ENCODE data around the gene LFNG. TPM values are rescaled to one million over a fixed set of nuclear protein-coding genes. Genes with fewer than 3 reads are reported as not detected.

LFNG gene, protein sequence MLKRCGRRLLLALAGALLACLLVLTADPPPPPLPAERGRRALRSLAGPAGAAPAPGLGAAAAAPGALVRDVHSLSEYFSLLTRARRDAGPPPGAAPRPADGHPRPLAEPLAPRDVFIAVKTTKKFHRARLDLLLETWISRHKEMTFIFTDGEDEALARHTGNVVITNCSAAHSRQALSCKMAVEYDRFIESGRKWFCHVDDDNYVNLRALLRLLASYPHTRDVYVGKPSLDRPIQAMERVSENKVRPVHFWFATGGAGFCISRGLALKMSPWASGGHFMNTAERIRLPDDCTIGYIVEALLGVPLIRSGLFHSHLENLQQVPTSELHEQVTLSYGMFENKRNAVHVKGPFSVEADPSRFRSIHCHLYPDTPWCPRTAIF
- total RNA-seq = 42.6 TPM
- long read RNA-seq, transcript LFNG-201 (8 exons, 2,377 nt) = major isoform, 13 of 20 reads
- long read RNA-seq, partial matches to known transcripts = 2 of 20 reads
- long read RNA-seq, other reads (novel, unspliced or antisense) = 4 of 20 reads

- H3K4me3 ChIP-seq = peak within 1 kb of the TSS; percentile 77
- H3K9me3 ChIP-seq = no peaks in the 10 kb centered on the region
- H3K27ac ChIP-seq = peak within 1 kb of the TSS; percentile 92
- DNase-seq (peak; percentile 91), ATAC-seq (peak; percentile 84)
- intact Hi-C loops (cut with DNase I) = no loop called here
- peaks cover 49% of the 10 kb centered on the region for H3K4me1 ChIP-seq
- H3K27me3 ChIP-seq (ENCODE audit: low read depth) = no peaks in the 10 kb centered on the region
- no peaks in the 10 kb centered on the region for H3K36me3 ChIP-seq
- TF ChIP-seq, protein P1, sequence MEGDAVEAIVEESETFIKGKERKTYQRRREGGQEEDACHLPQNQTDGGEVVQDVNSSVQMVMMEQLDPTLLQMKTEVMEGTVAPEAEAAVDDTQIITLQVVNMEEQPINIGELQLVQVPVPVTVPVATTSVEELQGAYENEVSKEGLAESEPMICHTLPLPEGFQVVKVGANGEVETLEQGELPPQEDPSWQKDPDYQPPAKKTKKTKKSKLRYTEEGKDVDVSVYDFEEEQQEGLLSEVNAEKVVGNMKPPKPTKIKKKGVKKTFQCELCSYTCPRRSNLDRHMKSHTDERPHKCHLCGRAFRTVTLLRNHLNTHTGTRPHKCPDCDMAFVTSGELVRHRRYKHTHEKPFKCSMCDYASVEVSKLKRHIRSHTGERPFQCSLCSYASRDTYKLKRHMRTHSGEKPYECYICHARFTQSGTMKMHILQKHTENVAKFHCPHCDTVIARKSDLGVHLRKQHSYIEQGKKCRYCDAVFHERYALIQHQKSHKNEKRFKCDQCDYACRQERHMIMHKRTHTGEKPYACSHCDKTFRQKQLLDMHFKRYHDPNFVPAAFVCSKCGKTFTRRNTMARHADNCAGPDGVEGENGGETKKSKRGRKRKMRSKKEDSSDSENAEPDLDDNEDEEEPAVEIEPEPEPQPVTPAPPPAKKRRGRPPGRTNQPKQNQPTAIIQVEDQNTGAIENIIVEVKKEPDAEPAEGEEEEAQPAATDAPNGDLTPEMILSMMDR (IDR thresholded peaks at IDR 0.05) = no peak
Observed at GRCh38 chr7:2519119-2519930, at the start of gene LFNG. LFNG (plus strand) TSS chr7:2519774; CDS start chr7:2519862, 88 bp downstream.

DNA sequence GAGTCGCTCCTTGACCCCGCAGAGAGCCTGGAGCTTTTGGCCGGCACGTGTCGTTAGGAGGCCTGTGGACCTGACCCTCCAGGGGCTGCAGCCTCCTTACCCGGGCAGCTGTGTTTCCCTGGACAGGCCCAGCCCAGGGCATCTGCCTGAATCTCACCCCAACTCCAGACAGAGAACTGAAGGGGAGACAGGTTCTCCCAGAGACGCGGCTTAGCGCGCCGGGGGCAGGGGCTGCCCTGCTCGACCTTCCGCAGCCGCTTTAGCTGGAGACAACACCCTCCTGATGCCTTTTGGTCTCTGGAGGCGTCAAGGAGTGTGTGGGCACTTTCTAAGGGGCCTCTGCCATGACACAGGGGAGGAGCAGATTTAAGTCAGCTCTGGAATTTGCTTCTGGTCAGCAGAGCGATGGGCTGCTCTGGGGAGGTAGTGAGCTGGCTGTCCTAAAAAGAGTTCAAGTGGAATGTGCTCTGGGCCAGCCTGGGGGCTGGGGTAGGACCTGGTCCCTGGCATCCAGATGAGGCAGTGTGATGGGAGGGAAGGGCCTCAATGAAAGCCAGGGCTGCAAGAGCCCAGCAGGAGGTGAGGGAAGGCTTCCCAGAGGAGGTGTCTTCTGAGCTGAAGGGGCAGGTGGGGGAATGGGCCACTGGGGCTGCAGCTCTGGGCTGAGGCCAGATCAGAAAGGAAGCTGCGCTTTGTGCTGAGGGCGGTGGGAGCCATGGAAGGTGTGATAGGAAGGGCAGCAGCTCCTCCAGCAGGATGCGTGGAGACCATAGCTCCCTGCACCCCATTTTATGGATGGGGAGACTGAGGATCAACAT lies 49.2 kb upstream of the LFNG start:
- Histone ChIP-seq H3K36me3 (no peaks in the 10 kb centered on the region), H3K4me1 (peaks cover 14% of the 10 kb centered on the region), H3K27ac (no peak overlapping the region), H3K9me3 (no peaks in the 10 kb centered on the region), H3K4me3 (no peak overlapping the region), H3K27me3 (ENCODE audit: low read depth) (no peaks in the 10 kb centered on the region)
- intact Hi-C loops (cut with DNase I) = no loop called here
- no peak for ATAC-seq
- TF ChIP-seq, protein P1 (IDR thresholded peaks at IDR 0.05) = no peak
- DNase-seq = no peak

DNA sequence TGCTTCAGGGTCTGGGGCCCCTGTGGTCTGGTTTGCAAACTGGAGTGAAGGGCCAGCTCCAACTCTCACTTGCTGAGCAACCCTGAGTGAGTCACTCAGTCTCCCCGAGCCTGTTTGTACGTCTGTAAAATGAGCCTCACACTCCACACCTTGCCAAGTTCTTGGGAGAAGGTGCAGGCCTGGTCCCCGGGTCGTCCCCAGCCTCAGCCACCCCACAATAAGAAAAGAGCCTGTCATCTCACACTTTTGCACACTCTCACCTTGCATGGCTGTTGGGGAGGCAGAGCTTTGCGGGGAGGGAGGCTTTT lies 48.6 kb upstream of the LFNG start:
- TF ChIP-seq, protein P1 (IDR thresholded peaks at IDR 0.05) = no peak

DNA sequence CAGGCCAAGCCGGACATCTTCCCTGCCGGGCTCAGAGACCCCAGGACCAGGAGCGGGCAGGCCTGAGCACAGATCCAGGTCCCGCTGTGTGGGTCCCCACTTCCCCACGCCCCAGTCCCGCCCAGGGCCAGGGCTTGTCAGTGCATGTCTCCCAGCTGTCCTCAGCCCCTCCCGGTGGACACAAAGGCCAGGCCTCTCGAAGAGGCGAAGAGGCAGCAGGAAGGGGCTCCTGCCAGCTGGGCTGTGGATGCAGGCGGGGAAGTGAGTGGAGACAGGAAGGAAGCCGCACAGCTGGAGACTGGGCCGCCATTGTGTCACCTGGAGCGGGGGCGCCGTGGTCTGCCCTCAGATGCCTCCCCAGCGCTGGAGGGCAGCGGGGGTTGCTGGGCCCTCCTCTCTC lies 48.2 kb upstream of the LFNG start:
- H3K36me3 ChIP-seq = no peaks in the 10 kb centered on the region
- intact Hi-C loops (cut with DNase I) = no loop called here
- TF ChIP-seq, protein P1 (IDR thresholded peaks at IDR 0.05) = no peak
- no peak for DNase-seq
- H3K4me1 ChIP-seq = peaks cover 14% of the 10 kb centered on the region
- H3K27ac ChIP-seq = no peak overlapping the region
- peak in 1 of 2 donors; percentile 23 for ATAC-seq
- H3K9me3 ChIP-seq = no peaks in the 10 kb centered on the region
- H3K4me3 ChIP-seq = no peak overlapping the region
- H3K27me3 ChIP-seq (ENCODE audit: low read depth) = no peaks in the 10 kb centered on the region

More for the DNA sequence above, 48.6 kb upstream of the LFNG start:
- ATAC-seq (no peak), DNase-seq (no peak)
- no peak overlapping the region for H3K27ac ChIP-seq
- intact Hi-C loops (cut with DNase I) = no loop called here
- no peaks in the 10 kb centered on the region for H3K27me3 ChIP-seq (ENCODE audit: low read depth)
- H3K4me3 ChIP-seq = no peak overlapping the region
- H3K9me3 ChIP-seq = no peaks in the 10 kb centered on the region
- peaks cover 14% of the 10 kb centered on the region for H3K4me1 ChIP-seq
- H3K36me3 ChIP-seq = no peaks in the 10 kb centered on the region

DNA sequence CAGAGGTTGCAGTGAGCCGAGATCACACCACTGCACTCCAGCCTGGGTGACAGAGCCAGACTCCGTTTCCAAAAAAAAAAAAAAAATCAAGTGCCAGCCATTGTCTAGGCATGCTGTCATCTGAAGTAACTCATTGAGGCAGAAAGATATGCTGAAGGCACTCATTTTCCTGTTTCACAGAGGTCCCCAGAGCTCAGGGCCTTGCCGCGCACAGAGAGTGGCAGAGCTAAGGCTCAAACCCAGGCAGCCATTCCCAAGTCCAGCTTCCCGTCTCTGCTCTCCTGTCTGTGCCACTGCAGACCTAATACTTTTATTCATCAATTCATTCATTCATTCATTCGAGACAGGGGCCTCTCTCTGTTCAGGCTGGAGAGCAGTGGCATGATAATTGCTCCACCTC lies 46.8 kb upstream of the LFNG start:
- ATAC-seq = no peak
- no peak overlapping the region for H3K27ac ChIP-seq
- no peak for DNase-seq
- no peaks in the 10 kb centered on the region for H3K27me3 ChIP-seq (ENCODE audit: low read depth)
- TF ChIP-seq, protein P1 (IDR thresholded peaks at IDR 0.05) = no peak
- H3K36me3 ChIP-seq = no peaks in the 10 kb centered on the region
- peaks cover 20% of the 10 kb centered on the region for H3K4me1 ChIP-seq
- no peaks in the 10 kb centered on the region for H3K9me3 ChIP-seq
- no peak overlapping the region for H3K4me3 ChIP-seq
- intact Hi-C loops (cut with DNase I) = no loop called here

Data from lower lobe of right lung (tissue), 2 donors.